GM21619 (cell line): Measurements from ENCODE around the gene PID1.
"Not testable (repeated sequence)": the region's sequence is repeated elsewhere in the genome, so short reads cannot be mapped to it uniquely, and the experiment has no call there.

Source experiments
- ATAC-seq: cut with Tn5 transposase; IDR thresholded peaks from one replicate; pipeline ENCODE4 v1.9.1; 2021; ENCODE audit not compliant: unreplicated experiment

PID1 gene

GRCh38 chr2:229083606-229084340 lies 187.3 kb downstream of the PID1 start:
- ATAC-seq: no peak

GRCh38 chr2:229081411-229081810 lies 189.7 kb downstream of the PID1 start:
- ATAC-seq: no peak

- no peak for ATAC-seq
These were observed 190.9 kb downstream of the PID1 start for GRCh38 chr2:229080172-229080571.

GRCh38 chr2:229076886-229077285 lies 194.2 kb downstream of the PID1 start:
- not testable (repeated sequence) for ATAC-seq

DNA sequence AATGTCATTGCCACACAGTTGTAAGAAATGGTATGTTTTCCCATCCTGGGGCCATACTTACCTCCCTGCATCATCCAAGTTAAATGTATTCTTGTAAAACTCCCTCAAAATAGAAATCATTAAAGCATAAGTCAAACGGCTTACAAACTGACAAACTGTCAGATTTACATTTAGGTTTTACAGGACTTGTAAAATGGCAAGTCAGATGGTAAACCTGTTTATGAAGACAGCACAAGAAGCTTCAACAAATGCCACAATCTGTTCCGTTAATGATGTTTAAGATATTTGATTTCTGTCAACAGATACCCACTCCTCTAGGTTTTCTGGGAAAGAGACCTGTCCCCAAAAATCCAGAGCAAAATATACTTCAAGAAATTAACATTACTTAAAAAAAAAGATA lies 197.2 kb downstream of the PID1 start:
- no peak for ATAC-seq

DNA sequence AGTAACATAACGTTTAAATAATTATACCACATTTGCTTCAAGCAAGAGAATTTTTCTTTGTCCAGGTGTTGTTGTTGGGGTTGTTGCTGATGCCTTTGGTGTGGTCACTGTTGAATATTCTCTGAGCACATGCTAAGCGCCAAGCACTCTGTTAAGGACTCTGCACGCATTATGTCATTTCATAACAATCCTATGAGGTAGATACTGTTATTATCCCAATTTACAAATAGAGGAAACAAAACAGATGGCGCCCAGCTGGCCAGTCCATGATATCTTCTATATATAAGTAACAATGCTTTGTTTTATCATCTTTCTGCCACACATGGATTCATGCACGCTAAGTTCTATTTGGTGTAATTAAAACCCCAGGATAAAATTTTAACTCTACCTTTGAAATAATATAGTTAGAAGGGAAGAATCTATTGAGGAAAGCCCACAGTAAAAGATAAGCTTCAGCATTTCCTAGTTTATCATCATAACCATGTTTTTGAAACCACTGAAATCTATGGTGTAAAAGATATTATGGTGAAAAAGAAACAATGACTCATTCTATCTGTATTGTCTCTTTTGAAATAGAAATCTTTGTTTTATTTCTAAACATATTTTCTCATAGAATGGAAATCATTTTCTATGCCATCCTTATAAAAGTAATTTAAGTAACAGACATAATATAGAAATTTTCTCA lies 199.7 kb downstream of the PID1 start:
- ATAC-seq: no peak

DNA sequence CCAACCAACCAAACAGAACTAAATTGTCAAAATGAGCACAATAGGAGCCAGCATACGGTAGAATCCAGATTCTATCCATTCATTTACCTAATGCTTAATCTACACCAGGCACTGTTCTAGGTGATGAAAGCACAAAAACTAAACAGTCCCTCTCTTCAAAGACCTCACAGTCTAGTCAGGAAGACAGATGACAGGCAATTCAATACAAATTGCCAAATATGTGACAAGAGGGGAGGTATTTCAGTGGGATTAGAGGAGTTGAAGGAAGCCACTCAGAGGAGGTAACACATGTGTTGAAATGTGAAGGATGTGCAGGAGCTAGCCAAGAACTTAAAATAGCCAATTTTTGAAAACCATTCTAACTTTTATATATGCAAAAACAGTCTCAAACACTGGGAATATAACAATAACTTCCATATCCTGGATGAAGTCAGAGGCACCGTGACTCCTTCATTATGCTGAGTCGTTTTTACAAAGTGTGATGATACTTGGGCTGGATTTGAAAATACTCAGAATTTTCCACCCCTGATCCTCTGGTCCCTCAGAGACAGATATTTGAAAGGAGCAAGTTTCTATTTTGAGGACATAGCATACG lies 204.9 kb downstream of the PID1 start:
- ATAC-seq: no peak

- ATAC-seq: no peak
These were observed 206.3 kb downstream of the PID1 start for GRCh38 chr2:229064749-229065148.

DNA sequence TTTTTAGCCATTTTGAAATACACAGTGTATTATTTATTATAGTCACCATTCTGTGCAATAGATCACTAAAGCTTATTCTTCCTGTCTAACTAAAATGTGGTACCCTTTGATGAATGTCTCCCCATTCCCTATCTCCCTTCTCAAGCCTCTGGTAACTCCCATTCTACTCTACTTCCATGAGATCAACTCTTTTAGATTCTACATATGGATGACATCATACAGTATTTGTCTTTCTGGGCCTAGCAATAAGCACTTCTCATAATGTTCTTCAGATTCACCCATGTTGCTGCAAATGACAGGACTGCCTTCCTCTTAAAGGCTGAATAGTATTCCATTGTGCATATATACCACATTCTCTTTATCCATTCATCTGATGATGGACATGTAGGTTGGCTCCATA lies 210.9 kb downstream of the PID1 start:
- no peak for ATAC-seq

GRCh38 chr2:229059331-229060033 lies 211.6 kb downstream of the PID1 start:
- ATAC-seq: no peak

GRCh38 chr2:229057976-229058553 lies 213.0 kb downstream of the PID1 start:
- ATAC-seq: no peak

GRCh38 chr2:229054311-229054710 lies 216.8 kb downstream of the PID1 start:
- no peak for ATAC-seq

DNA sequence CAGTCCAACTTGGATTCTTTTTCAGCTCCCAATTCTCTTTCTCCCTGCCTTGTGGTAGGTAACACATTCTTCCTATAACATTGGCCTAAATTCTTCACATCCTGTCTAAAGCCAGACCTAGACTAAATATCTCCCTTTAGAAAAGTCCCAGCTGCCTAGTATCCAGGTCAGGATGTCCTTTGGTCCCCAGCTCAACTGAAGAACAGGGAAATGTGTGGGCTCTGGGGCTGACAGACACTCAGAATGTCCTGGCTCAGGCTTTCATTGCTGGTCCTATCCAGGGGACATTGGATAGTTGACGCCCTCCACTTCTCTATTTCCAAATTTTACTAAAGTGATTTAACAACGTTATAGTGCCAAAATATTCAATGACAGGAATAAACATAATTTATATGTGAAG lies 219.3 kb downstream of the PID1 start:
- ATAC-seq: no peak

DNA sequence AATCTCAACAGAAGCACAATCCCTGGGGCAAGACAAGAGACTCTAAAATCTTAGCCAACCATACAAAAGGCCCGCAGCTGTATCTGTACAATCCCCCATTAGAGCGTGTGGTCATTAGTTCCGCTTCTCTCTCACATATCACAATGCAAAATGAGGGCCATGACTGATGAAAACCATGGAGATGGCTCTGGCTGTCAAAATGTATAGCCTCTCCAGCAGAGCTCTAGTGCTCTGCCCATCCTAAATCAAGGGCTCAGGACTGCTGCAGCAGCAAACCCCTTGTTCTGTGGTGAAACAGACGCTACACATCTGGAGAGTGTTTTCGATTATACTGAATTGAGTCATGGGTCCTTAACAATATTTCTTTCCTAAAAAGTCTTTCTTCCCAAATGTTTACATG lies 221.0 kb downstream of the PID1 start:
- ATAC-seq: no peak

DNA sequence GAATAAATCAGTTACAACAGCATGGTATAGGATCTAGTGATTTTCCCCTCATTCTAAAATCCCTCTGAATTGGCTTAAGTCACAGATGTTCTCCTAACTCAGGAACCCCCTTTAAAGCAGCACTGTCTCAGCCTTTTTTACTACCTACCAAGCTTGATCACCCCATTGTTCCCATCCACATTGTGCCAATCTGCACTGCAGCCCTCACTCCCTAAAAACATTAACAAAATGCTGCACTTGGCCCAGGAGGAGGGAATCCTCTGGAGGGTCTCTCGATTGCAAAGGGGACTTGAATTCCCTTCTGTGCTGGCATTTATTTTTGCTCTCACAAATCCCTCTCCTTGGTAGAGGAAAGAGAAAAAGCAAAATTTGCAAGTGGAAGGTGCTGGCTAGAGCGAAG lies 223.0 kb downstream of the PID1 start:
- ATAC-seq: no peak

- no peak for ATAC-seq
These were observed 225.4 kb downstream of the PID1 start for GRCh38 chr2:229045671-229046070.

DNA sequence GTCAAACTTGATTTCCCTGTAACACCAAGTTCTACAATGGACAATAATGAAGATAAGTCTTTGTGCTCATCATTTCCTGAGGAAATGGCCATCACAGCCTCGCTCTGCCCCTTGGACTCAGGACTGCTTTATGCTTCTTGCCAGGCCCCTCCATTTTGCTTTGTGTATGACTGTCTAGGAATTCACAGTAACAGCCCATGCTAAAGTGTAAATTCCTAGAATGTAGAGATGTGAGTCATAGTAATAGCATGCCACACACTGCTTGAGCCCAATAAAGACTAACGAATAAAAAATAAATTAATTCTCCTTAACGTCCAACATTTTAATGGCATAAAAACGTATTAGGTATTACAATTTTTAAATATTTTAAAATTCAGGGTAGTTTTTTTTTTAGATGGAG lies 226.5 kb downstream of the PID1 start:
- no peak for ATAC-seq

- no peak for ATAC-seq
These were observed 227.4 kb downstream of the PID1 start for GRCh38 chr2:229043681-229044080.

DNA sequence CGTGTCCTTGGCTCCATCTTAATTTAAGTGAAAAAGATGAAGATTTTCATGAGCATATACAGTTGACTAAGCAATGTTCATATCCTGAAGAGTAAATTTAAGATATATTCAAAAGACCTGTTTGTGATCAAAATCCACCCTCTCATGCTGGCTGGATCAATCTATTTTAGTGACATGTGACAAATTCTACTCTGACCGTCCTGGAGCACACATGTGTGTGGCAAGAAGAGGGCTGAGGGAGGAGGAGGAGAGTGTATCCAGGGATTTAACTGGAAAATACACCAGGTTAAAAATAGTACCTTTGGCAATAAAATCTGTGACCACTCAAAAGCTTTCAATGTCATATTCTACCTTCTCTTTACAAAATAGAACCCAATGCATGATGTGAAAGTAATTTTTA lies 228.7 kb downstream of the PID1 start:
- no peak for ATAC-seq

- no peak for ATAC-seq
These were observed 229.4 kb downstream of the PID1 start for GRCh38 chr2:229041691-229042090.

DNA sequence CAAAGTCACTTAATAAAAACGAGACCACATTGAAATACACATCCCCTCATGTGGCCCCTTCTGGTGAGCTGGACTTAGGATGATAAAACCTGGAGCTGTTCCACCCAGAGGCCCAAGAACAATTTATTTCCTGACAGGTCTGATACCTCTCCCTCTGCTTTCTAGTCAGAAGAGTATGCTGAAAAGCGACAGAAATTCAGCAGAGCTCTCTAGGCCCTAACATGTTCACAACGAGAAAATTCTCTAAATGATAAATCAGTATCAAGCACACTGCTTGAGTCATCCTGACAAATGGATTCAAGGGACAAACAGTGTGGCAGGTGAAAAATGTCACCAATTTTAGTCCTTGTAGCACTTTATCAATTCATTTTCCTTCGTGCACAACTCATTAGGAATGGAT lies 233.5 kb downstream of the PID1 start:
- ATAC-seq: no peak
